ENCODE data around the gene ADSS2. TPM values are rescaled to one million over a fixed set of nuclear protein-coding genes. Genes with fewer than 3 reads are reported as not detected.

The ADSS2 gene
- total RNA-seq, 1 donor from 2014 or later, result 34.2 TPM

- H3K36me3 ChIP-seq, result peaks cover 38% of the 10 kb centered on the region
- intact Hi-C loops (cut with DNase I), result no loop called here
- H3K27me3 ChIP-seq, result no peaks in the 10 kb centered on the region
- no peak overlapping the region for H3K4me3 ChIP-seq
- peaks cover 5% of the 10 kb centered on the region for H3K4me1 ChIP-seq
- ATAC-seq, result no peak
- DNase-seq, result no peak
- no peaks in the 10 kb centered on the region for H3K9me3 ChIP-seq
- H3K27ac ChIP-seq, result no peak overlapping the region
- TF ChIP-seq CTCF (IDR thresholded peaks at IDR 0.05), result no peak
These were observed 20.5 kb downstream of the ADSS2 start for GRCh38 chr1:244431166-244431565.

DNA sequence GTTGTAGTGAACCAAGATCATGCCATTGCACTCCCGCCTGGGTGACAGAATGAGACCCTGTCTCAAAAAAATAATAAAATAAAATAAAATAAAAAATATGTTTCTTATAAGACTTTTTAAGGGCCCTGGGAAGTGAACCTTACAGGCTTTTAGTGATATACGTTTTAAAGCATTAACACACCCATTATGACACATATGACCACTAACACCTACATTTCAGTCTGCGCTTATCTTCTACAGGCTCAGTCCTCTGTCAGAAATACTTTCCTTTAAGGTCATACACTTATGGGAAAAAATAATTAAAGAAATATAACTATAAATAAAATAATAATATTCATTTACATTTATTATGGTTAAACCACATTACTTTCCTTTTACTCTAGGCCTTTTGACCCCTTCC, 21.9 kb downstream of the ADSS2 start:
- intact Hi-C loops (cut with DNase I), result no loop called here
- no peaks in the 10 kb centered on the region for H3K27me3 ChIP-seq
- H3K27ac ChIP-seq, result no peak overlapping the region
- no peak overlapping the region for H3K4me3 ChIP-seq
- ATAC-seq (no peak), DNase-seq (no peak)
- H3K9me3 ChIP-seq, result no peaks in the 10 kb centered on the region
- H3K36me3 ChIP-seq, result peaks cover 28% of the 10 kb centered on the region
- TF ChIP-seq CTCF (IDR thresholded peaks at IDR 0.05), result no peak
- no peaks in the 10 kb centered on the region for H3K4me1 ChIP-seq

- Histone ChIP-seq H3K9me3 (no peaks in the 10 kb centered on the region), H3K36me3 (peaks cover 36% of the 10 kb centered on the region), H3K27me3 (no peaks in the 10 kb centered on the region), H3K27ac (no peak overlapping the region), H3K4me3 (no peak overlapping the region), H3K4me1 (no peaks in the 10 kb centered on the region)
- no peak for DNase-seq
- no peak for TF ChIP-seq CTCF (IDR thresholded peaks at IDR 0.05)
- intact Hi-C loops (cut with DNase I), result no loop called here
- no peak for ATAC-seq
These were observed 24.1 kb downstream of the ADSS2 start for GRCh38 chr1:244427647-244428046.

DNA sequence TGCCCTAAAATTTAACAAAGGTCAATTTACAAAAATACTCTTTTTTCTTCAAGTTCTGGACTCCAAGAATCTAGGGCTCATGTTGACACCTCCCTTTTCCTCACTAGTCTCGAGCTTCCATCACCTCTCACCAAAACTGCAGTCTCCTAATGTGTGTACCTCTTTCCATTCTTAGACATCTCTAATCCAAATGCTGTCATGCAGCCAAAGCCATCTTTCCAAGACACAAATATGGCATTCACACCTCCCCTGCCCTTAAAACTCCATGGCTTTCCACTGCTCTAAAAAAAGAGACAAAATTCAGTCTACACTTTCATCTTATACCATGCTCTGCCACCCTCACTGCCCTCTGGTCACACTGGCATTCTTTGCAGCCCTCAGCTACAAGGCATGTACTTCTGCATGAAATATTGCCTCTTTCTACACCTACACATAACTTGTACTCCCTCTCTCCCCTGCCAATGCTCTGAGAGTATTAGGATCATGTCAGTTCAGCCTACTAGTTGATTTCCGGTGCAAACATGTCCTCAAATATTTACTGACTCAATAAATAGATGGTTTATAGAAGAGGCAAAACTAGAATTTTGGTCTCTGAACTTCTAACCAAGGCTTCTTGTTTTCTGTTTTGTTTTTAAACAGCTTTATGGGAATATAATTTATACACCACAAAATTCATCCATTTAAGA, 26.9 kb downstream of the ADSS2 start:
- no peak overlapping the region for H3K27ac ChIP-seq
- no peaks in the 10 kb centered on the region for H3K4me1 ChIP-seq
- no peak for ATAC-seq
- H3K27me3 ChIP-seq, result no peaks in the 10 kb centered on the region
- H3K36me3 ChIP-seq, result peaks cover 39% of the 10 kb centered on the region
- DNase-seq, result no peak
- H3K4me3 ChIP-seq, result no peak overlapping the region
- no peak for TF ChIP-seq CTCF (IDR thresholded peaks at IDR 0.05)
- intact Hi-C loops (cut with DNase I), result no loop called here
- no peaks in the 10 kb centered on the region for H3K9me3 ChIP-seq

DNA sequence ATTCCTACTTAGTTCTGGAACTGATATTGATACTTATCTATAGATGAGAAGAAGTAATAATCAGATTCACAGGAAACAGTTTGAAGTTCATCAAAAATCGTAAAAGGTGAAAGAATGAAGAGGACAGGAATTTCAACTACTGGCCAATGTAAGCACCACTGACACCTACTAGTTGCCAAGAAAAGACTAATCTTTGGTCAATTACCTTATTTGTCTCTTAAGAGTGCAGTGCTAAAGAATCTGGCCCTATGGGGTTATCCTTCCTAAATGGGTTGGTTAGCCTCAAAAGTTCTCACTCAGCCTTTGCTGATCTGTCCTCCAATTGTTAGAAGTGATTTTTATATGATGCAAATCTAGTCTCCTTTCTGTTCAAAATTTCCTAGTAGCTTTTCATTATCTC, 29.5 kb downstream of the ADSS2 start:
- H3K4me3 ChIP-seq, result no peak overlapping the region
- intact Hi-C loops (cut with DNase I), result no loop called here
- H3K27me3 ChIP-seq, result no peaks in the 10 kb centered on the region
- H3K4me1 ChIP-seq, result no peaks in the 10 kb centered on the region
- peaks cover 61% of the 10 kb centered on the region for H3K36me3 ChIP-seq
- no peaks in the 10 kb centered on the region for H3K9me3 ChIP-seq
- no peak for DNase-seq
- TF ChIP-seq CTCF (IDR thresholded peaks at IDR 0.05), result no peak
- H3K27ac ChIP-seq, result no peak overlapping the region
- no peak for ATAC-seq

DNA sequence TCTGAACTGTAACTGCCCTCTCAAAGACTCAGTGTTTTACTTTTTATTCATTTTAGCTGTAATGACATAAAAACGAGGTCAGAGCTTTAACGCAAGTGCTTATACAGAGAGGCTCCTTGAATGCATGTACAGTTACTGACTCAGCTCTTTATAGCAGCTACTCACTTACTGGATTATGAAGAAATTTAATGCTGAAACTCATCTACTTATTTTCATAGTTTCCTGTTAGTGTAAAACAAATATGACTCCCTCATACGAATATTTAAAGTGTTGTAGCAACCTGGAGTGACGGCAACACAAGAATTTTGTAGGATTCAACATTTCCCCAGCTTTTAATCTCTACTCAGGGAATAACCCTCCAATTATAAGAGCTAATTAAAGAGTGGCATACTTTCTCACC, 32.7 kb downstream of the ADSS2 start:
- no peak overlapping the region for H3K4me3 ChIP-seq
- no peak overlapping the region for H3K27ac ChIP-seq
- intact Hi-C loops (cut with DNase I), result no loop called here
- H3K27me3 ChIP-seq, result no peaks in the 10 kb centered on the region
- peaks cover 89% of the 10 kb centered on the region for H3K36me3 ChIP-seq
- no peak for TF ChIP-seq CTCF (IDR thresholded peaks at IDR 0.05)
- no peaks in the 10 kb centered on the region for H3K9me3 ChIP-seq
- H3K4me1 ChIP-seq, result no peaks in the 10 kb centered on the region
- ATAC-seq, result no peak
- no peak for DNase-seq
